Left lung (tissue), 10 donors: ENCODE results near the gene ZNF839. TPM values are rescaled to one million over a fixed set of nuclear protein-coding genes. Genes with fewer than 3 reads are reported as not detected.

Experiments
- ATAC-seq: fragments of 200-7000 bp; cut with Tn5 transposase; one replicate; pipeline ENCODE4 v1.9.1; 2020; ENCODE audit warnings: moderate library complexity
- DNase-seq, 4 donors: peaks; one replicate each; pipeline ENCODE4 v3.0.0-alpha.2; 2013 to 2020
- H3K27ac ChIP-seq, 2 donors: fragments of 200-600 bp; sonication (generic) in 1 of 2; one replicate each; pipeline versions ENCODE4 v1.5.0 to v1.8.0; 2020 to 2021
- H3K27me3 ChIP-seq, 2 donors: fragments of 200-600 bp; sonication (generic) in 1 of 2; one replicate each; pipeline versions ENCODE4 v1.5.0 to v1.8.0; 2020 to 2021
- H3K36me3 ChIP-seq, 2 donors: fragments of 200-600 bp; sonication (generic) in 1 of 2; one replicate each; pipeline versions ENCODE4 v1.5.0 to v1.8.0; 2020 to 2021
- H3K4me1 ChIP-seq, 2 donors: fragments of 200-600 bp; one replicate each; pipeline ENCODE4 v1.8.0; 2021
- H3K4me3 ChIP-seq, 2 donors: fragments of 200-600 bp; sonication (generic) in 1 of 2; one replicate each; pipeline versions ENCODE4 v1.5.0 to v1.8.0; 2020 to 2021; ENCODE audit warnings: mild to moderate bottlenecking in 1 of 2
- H3K9me3 ChIP-seq, 2 donors: fragments of 200-600 bp; sonication (generic) in 1 of 2; one replicate each; pipeline versions ENCODE4 v1.5.0 to v1.8.0; 2020 to 2021
- CTCF ChIP-seq, 2 donors: fragments of 200-600 bp; sonication (generic) in 1 of 2; IDR thresholded peaks; one replicate each; pipeline versions ENCODE4 v1.5.0 to v1.8.0; 2021; ENCODE audit warnings: antibody characterized with exemption in 2 of 2
- intact Hi-C, 2 donors: fragments of 100-400 bp; cut with DNase I; formaldehyde crosslinking; loops; one replicate each; pipeline versions ENCODE4 v1.11.2 to v1.14.2; 2022
- polyA plus RNA-seq, 6 donors: library from polyadenylated mRNA; unstranded; fragments of 120-200 nt; gene quantifications; one replicate each; pipeline ENCODE4 v1.2.1, GENCODE V29; 2013; ENCODE audit not compliant: insufficient read length in 6 of 6
- total RNA-seq, 2 donors: library from RNA; stranded (reverse); fragmentation: NEBNext Ultra II Directional; extraction: Animal tissue kit (Norgen Biotek cat#: 25700); gene quantifications; one replicate each; pipeline ENCODE4 v1.2.1, GENCODE V29; 2021
- donor health status: DM: no; HTN: yes; CAD: no.
- donor health status: DM: no; HTN: no; CAD: no.

The ZNF839 gene
- total and polyA plus RNA-seq, 8 donors: 8.8 to 18.2 (median 14.4) TPM

GRCh38 chr14:102390064-102390855, 70.7 kb downstream of the ZNF839 start:
- Histone ChIP-seq H3K4me3 (no peak overlapping the region), H3K36me3 (peaks cover 0 to 8% of the 10 kb centered on the region in 2 donors), H3K27me3 (no peaks in the 10 kb centered on the region), H3K27ac (peak overlapping the region in 1 of 2 donors; percentile 60), H3K9me3 (no peaks in the 10 kb centered on the region), H3K4me1 (peaks cover 0 to 27% of the 10 kb centered on the region in 2 donors)
- no peak for TF ChIP-seq CTCF (IDR thresholded peaks at IDR 0.05)
- DNase-seq (no peak), ATAC-seq (no peak)
- intact Hi-C loops: no loop called here

Other genes starting within 250 kb of the ZNF839 start
- 100 to 1,000 TPM; 515 to 585 TPM for gene HSP90AA1, start 232.7 kb upstream of the ZNF839 start, total RNA-seq
- 100 to 1,000 TPM; 530 to 760 (median 671) TPM for gene HSP90AA1, start 232.7 kb upstream of the ZNF839 start, polyA plus RNA-seq
- gene WDR20, start 179.8 kb upstream of the ZNF839 start, total RNA-seq: 10 to 100 TPM; 22.4 to 23.9 TPM
- 10 to 100 TPM; 25.2 to 28.4 (median 27.2) TPM for gene WDR20, start 179.8 kb upstream of the ZNF839 start, polyA plus RNA-seq
- gene MOK, start 14.6 kb upstream of the ZNF839 start, total RNA-seq: 10 to 100 TPM in 1 of 2 donors, 1 to 10 TPM in 1; 8.7 to 10.1 TPM
- 10 to 100 TPM; 22.9 to 39.0 (median 27.4) TPM for gene MOK, start 14.6 kb upstream of the ZNF839 start, polyA plus RNA-seq
- 10 to 100 TPM; 32.1 to 35.5 TPM for gene CINP, start 43.1 kb downstream of the ZNF839 start, total RNA-seq
- 10 to 100 TPM; 35.4 to 39.1 (median 37.6) TPM for gene CINP, start 43.1 kb downstream of the ZNF839 start, polyA plus RNA-seq
- 10 to 100 TPM; 26.1 to 30.1 TPM for gene TECPR2, start 43.2 kb downstream of the ZNF839 start, total RNA-seq
- 10 to 100 TPM; 11.6 to 17.4 (median 15.1) TPM for gene TECPR2, start 43.2 kb downstream of the ZNF839 start, polyA plus RNA-seq
- gene ANKRD9, start 190.0 kb downstream of the ZNF839 start, total RNA-seq: 10 to 100 TPM; 19.5 to 32.3 TPM
- 1 to 10 TPM; 3.4 to 6.7 (median 4.2) TPM for gene ANKRD9, start 190.0 kb downstream of the ZNF839 start, polyA plus RNA-seq